GM19240 (cell line): ENCODE data around the gene RELL2.

Experiments
- DNase-seq: peaks from one replicate; pipeline ENCODE4 v3.0.0; 2011; ENCODE audit warnings: low spot score; ENCODE audit not compliant: insufficient read length

RELL2 gene

GRCh38 chr5:141675672-141676071, 38.9 kb downstream of the RELL2 start:
- DNase-seq = no peak

- DNase-seq = no peak
Measured at GRCh38 chr5:141677415-141677814, 40.6 kb downstream of the RELL2 start.

GRCh38 chr5:141680178-141680577, 43.4 kb downstream of the RELL2 start:
- DNase-seq = no peak

- DNase-seq = no peak
Measured at GRCh38 chr5:141680751-141681201, 44.0 kb downstream of the RELL2 start.

GRCh38 chr5:141681295-141681694, 44.5 kb downstream of the RELL2 start:
- no peak for DNase-seq

DNA sequence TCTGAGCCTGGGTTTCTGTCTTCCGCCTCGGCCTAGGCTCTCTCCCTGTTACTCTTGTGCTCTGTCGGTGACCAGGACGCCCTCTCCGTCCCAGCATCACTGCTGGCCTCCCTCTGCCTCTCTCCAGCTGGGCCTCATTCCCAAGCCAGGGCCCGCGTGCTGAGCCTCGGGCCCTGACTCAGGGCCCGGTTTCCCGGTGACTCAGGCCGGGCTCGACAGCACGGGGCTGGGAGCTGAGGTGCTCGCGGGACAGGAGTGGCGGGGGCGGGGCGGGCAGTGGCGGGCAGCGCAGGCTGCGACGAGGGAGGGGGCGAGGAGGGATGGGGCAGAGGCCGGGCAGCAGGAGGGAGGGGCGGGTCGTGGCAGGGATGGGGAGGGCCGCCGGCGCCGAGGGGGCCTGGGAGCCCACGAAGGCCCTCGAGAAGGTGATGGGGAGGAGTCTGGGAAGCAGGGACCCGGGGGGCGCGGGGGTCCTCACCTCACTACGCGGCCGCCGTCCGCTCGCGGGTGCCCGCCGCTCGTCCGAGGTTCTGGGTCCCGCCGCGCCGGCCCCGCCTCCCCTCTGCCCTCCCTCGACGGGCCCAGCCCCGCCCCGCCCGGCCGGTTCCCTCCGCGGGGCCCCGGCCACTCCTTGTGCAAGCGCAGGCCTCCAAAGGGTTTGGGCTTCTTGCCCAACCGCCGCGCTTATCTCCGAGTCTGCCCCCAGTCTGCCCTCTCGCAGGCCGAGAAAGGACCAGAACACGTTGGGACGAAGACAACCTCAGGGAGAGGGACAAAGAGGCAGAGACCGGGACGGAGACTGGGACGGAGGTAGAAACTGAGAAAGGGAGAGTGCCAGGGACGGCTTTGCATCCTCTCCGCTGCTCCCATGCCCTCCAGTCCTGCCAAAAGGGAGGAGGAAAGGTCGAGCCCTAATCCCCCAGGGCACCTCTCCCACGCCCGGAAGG, 45.2 kb downstream of the RELL2 start, which contains the start of gene ARAP3:
Gene ARAP3, minus strand, starts transcription at position 536 of the 947 bp plus-strand sequence. CDS start 1,744 bp downstream, outside the sequence.
- DNase-seq = no peak

DNA sequence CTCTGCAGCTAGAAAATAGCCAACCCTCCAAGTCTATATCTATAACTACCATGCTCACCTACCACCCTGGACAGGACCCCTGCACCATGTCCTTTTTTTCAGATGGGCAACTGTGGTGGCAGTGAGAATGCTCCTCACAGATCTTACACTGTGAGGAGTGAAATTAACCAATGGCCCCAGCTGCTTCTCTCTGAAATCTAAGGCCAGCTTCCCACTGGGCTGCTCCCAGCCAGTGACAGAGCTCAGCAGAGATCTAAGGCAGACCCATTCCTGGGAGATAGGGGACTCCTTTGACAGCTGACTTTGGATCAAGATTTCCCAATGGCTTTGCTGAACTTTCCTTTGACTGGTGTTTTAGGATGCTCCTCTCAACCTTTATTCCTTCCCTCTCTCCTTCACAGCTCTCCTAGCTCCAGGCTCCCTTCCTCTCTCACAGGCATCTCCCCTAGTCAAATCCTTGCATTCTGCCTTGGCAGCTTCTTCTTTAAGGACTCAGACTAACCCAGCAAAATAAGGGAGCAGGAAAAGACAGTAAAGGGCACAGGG, 46.9 kb downstream of the RELL2 start:
- no peak for DNase-seq

- DNase-seq = no peak
Measured at GRCh38 chr5:141685591-141685990, 48.8 kb downstream of the RELL2 start.

GRCh38 chr5:141686648-141687416, 50.0 kb downstream of the RELL2 start:
- no peak for DNase-seq
